Measurements from ENCODE around the gene ATP11C. TPM values are rescaled to one million over a fixed set of nuclear protein-coding genes. Genes with fewer than 3 reads are reported as not detected.

The ATP11C gene
- total RNA-seq, 4 donors from 2014 or later = 22.8 to 40.3 (median 26.2) TPM

- Histone ChIP-seq H3K36me3 (no peaks in the 10 kb centered on the region), H3K27ac (no peak overlapping the region), H3K9me3 (no peaks in the 10 kb centered on the region), H3K4me1 (peaks cover 3 to 11% of the 10 kb centered on the region in 2 donors), H3K4me3 (replicated peaks in 1 of 3) (no peak overlapping the region), H3K27me3 (no peaks in the 10 kb centered on the region)
- intact Hi-C loops (cut with DNase I) = no loop called here
- TF ChIP-seq POLR2A (IDR thresholded peaks at IDR 0.05) = no peak
- TF ChIP-seq, protein P1, sequence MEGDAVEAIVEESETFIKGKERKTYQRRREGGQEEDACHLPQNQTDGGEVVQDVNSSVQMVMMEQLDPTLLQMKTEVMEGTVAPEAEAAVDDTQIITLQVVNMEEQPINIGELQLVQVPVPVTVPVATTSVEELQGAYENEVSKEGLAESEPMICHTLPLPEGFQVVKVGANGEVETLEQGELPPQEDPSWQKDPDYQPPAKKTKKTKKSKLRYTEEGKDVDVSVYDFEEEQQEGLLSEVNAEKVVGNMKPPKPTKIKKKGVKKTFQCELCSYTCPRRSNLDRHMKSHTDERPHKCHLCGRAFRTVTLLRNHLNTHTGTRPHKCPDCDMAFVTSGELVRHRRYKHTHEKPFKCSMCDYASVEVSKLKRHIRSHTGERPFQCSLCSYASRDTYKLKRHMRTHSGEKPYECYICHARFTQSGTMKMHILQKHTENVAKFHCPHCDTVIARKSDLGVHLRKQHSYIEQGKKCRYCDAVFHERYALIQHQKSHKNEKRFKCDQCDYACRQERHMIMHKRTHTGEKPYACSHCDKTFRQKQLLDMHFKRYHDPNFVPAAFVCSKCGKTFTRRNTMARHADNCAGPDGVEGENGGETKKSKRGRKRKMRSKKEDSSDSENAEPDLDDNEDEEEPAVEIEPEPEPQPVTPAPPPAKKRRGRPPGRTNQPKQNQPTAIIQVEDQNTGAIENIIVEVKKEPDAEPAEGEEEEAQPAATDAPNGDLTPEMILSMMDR (IDR thresholded peaks at IDR 0.05) = no peak
- WGBS, 2 donors = 78 to 90% methylated on average over 3 of the region's 3 CpGs
- DNase-seq = no peak
Measured at GRCh38 chrX:139832718-139833309, 100.0 kb downstream of the ATP11C start.

DNA sequence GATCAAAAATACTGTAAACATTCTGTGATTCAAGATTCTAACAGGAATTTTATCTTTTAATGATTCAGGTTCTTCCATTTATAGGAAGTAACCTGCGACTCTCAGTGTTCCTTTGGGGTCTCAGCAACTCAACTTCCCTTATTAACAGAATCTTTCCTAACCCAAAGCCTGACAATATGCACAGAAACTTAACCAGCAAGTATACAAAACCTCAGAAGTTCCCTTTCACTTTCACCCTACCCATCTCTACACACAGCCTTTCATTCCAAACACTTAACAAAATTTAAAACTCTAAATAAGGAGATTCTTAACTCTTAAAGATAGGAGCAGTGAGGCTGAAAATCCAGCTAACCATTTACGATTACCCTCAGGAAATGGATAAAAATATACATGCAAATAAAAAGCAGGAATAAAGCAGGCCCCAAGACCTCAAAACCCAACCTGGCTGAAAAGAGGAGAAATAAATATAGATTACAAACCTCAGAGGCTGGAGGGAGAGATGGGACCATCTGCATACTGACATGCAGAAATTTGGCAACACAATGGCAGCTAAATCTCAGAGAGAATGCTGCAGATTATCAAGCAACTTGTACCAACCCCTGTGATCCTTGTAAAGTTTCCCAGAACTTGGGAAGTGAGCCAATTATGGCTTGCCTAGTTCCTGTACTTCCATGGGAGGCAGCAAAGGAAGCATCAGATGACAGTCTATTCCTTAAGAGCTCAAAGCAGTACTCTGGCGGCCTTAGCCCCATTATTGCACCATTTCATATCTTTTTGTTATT, 101.0 kb downstream of the ATP11C start:
- Histone ChIP-seq H3K9me3 (no peaks in the 10 kb centered on the region), H3K4me1 (peaks cover 3 to 11% of the 10 kb centered on the region in 2 donors), H3K36me3 (no peaks in the 10 kb centered on the region), H3K4me3 (replicated peaks in 1 of 3) (no peak overlapping the region), H3K27ac (no peak overlapping the region), H3K27me3 (no peaks in the 10 kb centered on the region)
- 72 to 79% methylated on average over 3 of the region's 3 CpGs for WGBS, 2 donors
- TF ChIP-seq, protein P1 (IDR thresholded peaks at IDR 0.05) = no peak
- no peak for TF ChIP-seq POLR2A (IDR thresholded peaks at IDR 0.05)
- DNase-seq = no peak
- intact Hi-C loops (cut with DNase I) = no loop called here

- no peaks in the 10 kb centered on the region for H3K27me3 ChIP-seq
- intact Hi-C loops (cut with DNase I) = no loop called here
- DNase-seq = no peak
- no peaks in the 10 kb centered on the region for H3K9me3 ChIP-seq
- no peaks in the 10 kb centered on the region for H3K36me3 ChIP-seq
- peaks cover 9 to 18% of the 10 kb centered on the region in 2 donors for H3K4me1 ChIP-seq
- no peak overlapping the region for H3K4me3 ChIP-seq (replicated peaks in 1 of 3)
- no peak overlapping the region for H3K27ac ChIP-seq
- TF ChIP-seq, protein P1 (IDR thresholded peaks at IDR 0.05) = no peak
- TF ChIP-seq POLR2A (IDR thresholded peaks at IDR 0.05) = no peak
Measured at GRCh38 chrX:139831017-139831416, 101.8 kb downstream of the ATP11C start.

- Histone ChIP-seq H3K4me3 (replicated peaks in 1 of 3) (no peak overlapping the region), H3K4me1 (peaks cover 9 to 21% of the 10 kb centered on the region in 2 donors), H3K27ac (no peak overlapping the region), H3K27me3 (no peaks in the 10 kb centered on the region), H3K9me3 (no peaks in the 10 kb centered on the region), H3K36me3 (no peaks in the 10 kb centered on the region)
- intact Hi-C loops (cut with DNase I) = no loop called here
- 94 to 100% methylated on average over 1 of the region's 1 CpG for WGBS, 2 donors
- no peak for TF ChIP-seq POLR2A (IDR thresholded peaks at IDR 0.05)
- TF ChIP-seq, protein P1 (IDR thresholded peaks at IDR 0.05) = no peak
- DNase-seq = no peak
Measured at GRCh38 chrX:139828830-139829229, 104.0 kb downstream of the ATP11C start.

GRCh38 chrX:139828033-139828432, 104.8 kb downstream of the ATP11C start:
- Histone ChIP-seq H3K36me3 (no peaks in the 10 kb centered on the region), H3K9me3 (no peaks in the 10 kb centered on the region), H3K27ac (no peak overlapping the region), H3K4me3 (replicated peaks in 1 of 3) (no peak overlapping the region), H3K27me3 (no peaks in the 10 kb centered on the region), H3K4me1 (peaks cover 9 to 21% of the 10 kb centered on the region in 2 donors)
- no peak for DNase-seq
- intact Hi-C loops (cut with DNase I) = no loop called here
- TF ChIP-seq POLR2A (IDR thresholded peaks at IDR 0.05) = no peak
- TF ChIP-seq, protein P1 (IDR thresholded peaks at IDR 0.05) = no peak
- 64 to 69% methylated on average over 1 of the region's 1 CpG for WGBS, 2 donors

Data from thyroid gland (tissue), 4 donors.